GM18867 (cell line): ENCODE measurements around the gene ATP6V0C.

ENCODE experiments used
- ATAC-seq: cut with Tn5 transposase; IDR thresholded peaks from one replicate; pipeline ENCODE4 v1.9.1; 2021; ENCODE audit warnings: mild to moderate bottlenecking, moderate library complexity; ENCODE audit not compliant: unreplicated experiment

The ATP6V0C gene

DNA sequence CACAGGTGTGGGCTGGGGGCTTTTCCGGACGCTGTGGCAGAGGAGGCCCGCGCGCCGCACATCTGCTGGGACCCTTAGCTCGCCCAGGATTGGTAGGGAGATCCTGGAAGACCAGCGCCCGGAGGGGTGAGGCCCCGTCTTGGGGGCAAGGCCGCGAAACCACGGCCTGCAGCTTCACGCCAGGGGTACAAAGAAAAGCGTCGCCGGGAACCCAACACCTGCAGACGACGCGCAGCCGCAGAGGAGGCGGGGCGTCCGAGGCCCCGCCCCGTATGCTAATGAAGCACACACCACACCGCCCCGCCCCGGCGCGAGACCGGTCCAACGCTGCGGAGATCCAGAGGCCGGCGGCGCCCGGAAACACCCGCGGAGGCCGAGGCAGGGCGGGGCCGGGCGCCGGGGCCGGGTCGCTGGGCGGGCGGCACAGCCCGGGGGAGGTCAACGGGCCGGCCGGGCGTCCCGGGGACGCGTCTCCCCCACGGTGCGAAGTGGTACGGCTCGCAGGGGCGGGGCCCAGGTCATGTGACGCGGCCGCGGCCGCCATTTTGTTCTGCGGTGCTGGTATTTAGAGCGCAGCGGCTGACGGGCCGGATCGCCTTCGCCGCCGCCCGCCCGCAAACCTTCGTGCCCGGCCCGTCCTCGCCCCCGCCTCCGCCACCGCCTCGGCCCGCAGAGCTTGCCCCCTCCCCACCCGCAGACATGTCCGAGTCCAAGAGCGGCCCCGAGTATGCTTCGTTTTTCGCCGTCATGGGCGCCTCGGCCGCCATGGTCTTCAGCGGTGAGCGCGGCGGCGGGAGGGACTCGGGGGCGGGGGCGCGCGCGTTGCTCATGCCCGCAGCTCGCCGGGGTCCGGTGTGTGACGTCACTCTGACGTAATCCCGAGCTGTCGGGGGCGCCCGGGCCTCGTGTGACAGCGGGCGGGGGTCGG, at the start of gene ATP6V0C:
ATP6V0C (plus strand) TSS at position 548 of the 928 bp plus-strand sequence; CDS start at position 700, 152 bp downstream.
- peak; percentile 76 for ATAC-seq

DNA sequence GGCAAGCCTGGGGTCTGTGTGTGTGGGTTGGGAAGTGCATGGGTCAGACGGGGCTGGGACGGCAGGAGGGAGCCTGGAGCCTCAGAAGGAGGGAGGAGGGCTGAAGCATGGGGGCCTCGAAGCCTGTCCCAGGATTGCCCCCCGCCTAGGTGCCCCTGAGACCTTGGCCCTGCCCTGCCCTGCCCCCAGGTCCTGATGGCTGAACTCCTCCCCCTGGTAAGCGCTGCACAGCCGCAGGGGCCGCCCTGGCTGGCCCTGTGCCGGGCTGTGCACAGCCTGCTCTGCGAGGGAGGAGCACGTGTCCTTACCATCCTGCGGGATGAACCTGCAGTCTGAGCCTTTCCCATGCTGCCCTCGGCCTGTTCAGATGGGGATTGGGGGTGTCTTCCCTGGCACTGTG, 49.4 kb upstream of the ATP6V0C start:
- ATAC-seq: no peak

DNA sequence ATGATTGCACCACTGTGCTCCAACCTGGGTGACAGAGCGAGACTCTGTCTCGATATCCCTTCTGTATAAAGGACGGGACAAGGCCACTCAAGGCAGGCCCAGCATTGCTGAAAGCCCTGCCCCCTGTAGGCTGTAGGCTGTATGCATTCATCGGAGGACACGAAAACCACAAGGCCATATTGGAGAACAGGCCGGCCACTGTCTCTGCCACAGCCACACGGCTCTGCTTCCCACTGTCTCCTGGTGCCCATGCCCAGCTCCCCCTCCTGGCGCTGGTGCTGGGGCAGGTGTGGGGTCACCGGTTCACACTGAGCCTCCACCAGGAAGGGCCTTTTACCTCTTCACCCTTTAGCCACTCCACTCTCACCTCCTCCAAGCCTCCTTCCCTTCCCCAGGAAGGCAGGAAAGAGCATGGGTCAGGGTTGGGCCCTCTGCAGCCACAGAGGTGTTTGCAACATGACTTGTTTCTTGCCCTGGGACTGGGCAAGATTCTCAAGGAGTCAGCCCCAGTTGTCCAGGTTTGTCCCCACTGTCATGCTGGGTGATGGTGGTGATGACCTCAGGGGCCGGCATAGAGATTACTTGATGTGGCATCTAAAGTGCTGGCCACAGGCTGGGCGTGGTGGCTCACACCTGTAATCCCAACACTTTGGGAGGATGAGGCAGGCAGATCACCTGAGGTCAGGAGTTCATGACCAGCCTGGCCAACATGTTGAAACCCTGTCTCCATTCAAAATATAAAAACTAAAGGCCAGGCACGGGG, 47.9 kb upstream of the ATP6V0C start:
- ATAC-seq: no peak

DNA sequence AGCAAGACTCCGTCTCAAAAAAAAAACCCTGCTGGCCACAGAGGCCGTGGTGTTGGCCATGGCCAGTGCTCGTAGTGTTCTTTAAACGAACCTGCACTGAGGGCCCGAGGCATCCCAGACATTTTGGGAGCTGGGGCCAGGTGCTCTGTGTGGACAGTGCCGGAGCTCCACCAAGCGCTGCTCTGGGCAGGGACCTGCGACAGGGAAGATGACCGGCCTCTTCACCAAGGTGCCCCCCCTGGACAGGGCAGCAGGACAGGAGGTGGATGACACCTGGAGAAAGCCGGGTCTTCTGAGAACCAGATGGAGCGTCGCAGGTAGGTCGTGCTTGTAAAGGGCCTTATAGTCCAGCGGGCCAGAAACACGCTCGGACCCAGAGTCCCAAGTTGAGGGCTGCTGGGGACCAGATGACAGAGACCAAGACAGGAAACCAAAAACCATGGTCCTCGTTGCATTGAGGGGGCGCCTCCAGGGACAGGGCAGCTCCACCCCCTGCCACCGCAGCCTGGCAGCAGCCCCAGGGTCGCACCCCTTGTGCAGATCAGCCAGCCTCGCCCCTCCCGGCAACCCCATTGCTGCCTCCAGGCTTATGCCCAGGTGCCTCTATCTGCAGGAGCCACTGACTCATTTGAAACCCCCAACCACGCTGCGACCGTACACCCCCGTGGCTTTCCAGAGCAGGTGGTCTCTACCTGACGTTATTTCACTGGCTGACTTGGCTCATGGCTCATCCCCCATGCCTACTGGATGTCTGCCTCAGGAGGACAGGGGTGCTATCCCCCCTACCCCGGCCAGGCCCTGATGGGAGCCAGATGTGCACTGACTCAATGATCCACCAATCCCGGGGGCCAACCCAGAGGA, 46.9 kb upstream of the ATP6V0C start:
- no peak for ATAC-seq

DNA sequence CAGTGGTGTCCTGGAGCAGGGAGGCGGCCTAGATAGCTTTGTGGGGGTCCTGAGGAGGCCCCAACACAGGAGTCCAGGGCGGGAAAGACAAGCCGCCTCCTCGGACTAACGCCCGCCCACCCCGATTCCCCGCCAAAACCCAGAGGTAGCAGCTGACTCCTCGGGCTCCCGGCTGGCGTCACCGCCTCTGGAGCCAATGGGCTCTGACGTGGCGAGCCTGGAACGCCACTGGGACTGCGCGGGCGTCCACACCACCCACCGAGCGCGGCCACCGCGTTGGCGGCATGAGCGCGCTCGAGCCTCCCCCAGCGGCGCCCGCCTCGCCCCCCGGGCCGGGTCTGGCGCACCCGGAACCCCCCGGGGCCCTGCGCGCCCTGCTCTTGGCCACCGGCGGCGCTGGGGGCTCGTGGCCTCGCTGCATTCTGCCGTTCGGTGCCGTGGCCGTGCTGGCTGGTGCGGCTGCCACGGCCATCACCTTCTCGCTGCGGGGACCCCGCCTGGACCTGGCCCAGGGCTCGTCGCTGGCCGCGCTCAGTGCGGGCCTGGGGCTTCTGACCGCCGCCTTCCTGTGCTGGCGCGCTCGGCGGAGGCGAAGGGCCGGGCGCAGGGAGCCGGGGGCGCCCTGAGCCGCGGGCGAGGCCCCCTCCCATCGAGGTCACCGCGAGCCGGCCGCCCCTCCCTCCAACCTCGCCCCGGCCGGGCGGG, 46.1 kb upstream of the ATP6V0C start:
- ATAC-seq: no peak

DNA sequence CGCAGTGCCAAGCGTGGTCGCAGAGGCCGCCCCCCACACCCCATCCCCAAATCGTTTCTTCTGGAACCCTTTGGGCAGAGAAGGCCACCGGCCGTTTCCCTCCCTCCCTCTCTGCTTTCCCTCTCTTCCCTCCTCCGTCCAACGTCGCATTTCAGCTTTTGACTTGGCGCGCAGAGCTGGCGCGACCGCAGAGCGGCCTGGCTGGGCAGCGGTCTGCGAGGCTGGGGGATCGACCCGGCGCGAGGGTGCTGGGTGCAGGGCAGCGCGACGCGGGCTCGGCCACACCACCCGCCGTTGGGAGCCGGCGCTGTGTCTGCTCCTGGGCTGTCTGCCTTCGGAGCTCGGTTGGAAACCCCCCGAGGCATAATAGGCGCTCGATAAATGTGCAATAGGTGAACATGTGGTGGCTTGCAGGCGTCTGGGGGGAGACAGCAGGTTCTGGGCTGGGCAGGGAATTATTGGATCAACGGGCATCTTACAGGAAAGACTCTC, 45.5 kb upstream of the ATP6V0C start:
- no peak for ATAC-seq

DNA sequence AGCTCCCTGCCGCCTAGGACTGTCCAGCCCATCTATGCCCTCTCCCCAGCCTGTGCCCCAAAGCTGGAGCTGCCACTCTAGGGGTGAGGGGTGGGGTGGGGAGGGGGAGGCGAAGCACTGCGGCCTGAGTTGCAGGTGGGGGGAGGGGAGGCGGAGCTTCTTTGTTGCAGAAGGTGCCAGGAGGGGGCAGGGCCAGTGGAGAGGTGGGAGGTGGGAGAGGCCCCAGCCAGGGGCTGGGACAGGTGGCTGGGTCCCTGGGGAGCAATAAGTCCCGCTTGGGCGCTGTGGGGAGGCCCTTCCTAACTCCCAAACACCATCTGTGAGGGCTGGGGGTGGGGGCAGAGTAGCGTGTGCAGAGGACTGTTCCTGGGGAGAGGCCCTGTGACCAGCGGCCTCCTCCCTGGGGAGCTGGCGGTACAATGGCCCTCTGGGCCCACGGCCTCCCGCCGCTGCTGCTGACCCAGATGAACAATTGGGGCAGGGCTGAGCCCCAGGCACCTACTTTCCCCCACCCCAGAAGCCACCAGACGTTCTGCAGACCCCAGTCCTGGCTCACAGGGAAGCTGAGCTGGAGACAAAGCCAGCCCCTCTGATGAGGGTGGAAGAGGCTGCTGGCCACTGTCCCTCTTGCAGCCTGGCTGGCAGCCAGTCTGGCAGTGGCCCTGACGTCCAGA, 44.9 kb upstream of the ATP6V0C start:
- no peak for ATAC-seq

DNA sequence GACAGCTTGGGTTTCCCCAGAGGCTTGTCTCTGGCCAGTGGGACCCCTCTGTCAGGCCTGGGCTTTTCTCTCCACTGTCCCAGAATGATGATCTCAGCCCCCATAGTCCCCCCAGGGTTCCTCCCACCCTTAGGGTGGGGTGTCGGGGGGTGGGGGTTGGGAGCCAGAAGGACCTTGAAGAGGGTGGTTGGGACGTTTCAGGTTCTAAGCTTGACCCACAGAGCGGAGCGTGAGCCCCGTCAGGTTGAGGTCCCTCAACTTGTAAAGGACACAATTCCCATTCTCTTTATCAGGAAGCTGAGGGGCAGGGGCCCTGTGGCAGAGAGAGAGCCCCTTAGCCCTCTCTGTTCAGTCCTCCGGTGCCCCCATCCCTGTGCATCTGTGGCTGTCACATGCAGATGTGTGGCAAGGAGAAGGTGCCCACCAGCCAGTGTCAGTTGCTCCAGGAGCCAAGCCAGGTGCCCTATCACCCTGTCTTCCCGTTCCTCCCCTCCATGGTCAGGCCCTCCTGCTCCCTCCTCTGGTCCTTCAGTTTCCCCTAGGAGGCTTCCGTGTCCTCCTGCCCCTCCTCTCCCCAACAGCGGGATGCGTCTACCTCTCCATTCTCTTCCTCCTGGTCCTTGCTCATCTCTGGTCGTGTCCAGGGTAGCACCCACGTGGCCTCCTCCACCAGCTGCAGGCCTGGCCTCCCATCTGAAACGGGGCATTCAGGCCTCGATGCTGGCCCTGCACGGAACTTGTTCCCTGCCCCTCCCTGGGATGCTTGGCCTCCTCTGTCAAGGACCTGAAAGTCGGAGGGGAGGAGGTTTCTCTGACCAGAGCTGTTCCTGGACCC, 44.1 kb upstream of the ATP6V0C start:
- ATAC-seq: no peak

DNA sequence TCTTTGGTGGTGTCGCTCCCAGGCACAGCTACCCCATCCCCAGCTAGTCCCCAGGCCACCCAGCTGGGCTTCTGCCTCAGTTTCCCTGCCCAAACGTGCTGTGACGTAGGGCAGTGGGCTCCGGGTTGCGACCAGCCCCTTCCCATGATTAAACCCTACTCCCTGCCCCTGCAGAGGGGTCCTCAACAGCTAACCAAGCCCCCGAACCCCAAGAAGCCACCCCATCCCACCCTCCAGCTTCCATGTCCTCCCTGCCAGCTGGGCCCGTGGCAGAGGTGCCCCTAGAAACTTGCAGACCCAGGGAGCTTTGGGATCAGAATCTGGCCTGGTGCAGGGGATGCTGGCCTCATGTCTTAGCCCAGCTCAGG, 43.5 kb upstream of the ATP6V0C start:
- no peak for ATAC-seq

DNA sequence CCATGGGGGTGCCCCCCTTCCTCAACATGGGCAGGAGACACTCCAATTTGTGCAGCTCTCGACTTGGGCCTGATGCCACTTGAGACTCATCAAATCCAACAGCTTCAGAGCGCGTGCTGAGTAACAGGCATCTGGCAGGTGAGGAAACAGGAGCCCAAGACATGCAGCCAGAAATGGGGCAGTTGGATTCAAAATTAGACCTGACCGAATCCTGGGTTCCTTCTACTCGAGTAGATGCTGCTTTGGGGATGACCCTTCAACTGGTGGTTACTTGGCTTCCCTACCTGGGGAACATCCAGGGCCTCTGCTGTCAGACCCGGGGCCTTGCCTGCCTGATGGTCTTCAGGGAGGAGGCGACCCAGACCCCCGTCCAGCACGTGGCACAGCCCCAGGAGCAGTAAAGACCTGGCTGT, 43.1 kb upstream of the ATP6V0C start:
- no peak for ATAC-seq

DNA sequence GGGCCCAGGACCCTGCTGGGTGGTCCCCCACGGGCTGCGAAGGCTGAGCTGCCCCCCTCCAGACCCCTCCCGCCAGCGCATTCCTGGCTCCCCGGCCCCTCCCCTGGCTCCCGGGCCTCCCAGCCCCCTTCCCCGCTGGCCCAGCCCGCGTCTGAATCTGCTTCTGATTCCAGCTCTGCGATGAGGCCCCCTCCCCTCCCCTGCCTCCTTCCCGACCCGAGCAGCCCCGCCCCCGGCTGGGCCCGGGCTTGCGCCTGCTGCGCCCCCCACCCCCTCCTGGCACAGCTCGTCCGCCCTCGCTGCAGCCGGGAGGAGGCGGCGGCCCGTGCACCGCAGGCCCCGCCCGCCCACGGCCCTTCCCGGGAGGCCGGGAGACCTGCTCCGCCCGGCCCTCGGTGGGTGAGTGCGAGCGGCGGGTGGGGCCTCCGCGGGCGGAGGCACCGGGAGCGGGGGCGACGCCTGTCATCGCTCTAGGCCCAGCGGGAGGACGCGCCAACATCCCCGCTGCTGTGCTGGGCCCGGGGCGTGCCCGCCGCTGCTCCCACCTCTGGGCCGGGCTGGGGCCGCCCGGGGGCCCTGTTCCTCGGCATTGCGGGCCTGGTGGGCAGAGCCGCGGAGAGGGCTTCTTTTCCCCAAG, 42.6 kb upstream of the ATP6V0C start, which contains the start of gene NTN3:
NTN3 (plus strand) TSS at position 282 of the 637 bp plus-strand sequence. CDS start 405 bp downstream, outside the sequence.
- ATAC-seq: no peak

DNA sequence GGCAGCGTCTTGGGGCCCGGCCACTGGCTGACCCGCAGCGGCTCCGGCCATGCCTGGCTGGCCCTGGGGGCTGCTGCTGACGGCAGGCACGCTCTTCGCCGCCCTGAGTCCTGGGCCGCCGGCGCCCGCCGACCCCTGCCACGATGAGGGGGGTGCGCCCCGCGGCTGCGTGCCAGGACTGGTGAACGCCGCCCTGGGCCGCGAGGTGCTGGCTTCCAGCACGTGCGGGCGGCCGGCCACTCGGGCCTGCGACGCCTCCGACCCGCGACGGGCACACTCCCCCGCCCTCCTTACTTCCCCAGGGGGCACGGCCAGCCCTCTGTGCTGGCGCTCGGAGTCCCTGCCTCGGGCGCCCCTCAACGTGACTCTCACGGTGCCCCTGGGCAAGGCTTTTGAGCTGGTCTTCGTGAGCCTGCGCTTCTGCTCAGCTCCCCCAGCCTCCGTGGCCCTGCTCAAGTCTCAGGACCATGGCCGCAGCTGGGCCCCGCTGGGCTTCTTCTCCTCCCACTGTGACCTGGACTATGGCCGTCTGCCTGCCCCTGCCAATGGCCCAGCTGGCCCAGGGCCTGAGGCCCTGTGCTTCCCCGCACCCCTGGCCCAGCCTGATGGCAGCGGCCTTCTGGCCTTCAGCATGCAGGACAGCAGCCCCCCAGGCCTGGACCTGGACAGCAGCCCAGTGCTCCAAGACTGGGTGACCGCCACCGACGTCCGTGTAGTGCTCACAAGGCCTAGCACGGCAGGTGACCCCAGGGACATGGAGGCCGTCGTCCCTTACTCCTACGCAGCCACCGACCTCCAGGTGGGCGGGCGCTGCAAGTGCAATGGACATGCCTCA, 41.9 kb upstream of the ATP6V0C start:
- ATAC-seq: no peak

DNA sequence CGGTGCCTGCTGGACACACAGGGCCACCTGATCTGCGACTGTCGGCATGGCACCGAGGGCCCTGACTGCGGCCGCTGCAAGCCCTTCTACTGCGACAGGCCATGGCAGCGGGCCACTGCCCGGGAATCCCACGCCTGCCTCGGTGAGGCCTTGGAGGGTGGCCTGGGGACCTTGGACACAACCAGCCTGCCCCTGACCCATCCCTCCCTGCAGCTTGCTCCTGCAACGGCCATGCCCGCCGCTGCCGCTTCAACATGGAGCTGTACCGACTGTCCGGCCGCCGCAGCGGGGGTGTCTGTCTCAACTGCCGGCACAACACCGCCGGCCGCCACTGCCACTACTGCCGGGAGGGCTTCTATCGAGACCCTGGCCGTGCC, 41.3 kb upstream of the ATP6V0C start:
- no peak for ATAC-seq

DNA sequence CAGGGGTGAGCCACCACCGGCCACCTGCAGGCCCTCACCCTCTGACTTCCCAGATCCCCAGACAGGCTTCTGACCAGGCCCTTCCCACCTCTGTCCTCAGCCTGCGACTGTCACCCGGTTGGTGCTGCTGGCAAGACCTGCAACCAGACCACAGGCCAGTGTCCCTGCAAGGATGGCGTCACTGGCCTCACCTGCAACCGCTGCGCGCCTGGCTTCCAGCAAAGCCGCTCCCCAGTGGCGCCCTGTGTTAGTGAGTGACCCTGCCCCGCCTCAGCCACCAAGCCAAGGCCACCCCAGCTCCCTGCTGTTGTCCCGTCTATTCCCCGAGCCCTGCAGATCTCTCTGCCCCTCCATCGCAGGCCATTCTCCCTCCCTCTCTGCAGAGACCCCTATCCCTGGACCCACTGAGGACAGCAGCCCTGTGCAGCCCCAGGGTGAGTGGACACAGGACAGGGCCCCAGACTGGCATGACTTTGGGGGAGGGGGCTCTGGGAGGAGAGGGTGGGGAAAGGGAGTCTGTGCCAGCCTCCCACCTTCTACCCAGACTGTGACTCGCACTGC, 40.8 kb upstream of the ATP6V0C start:
- no peak for ATAC-seq

DNA sequence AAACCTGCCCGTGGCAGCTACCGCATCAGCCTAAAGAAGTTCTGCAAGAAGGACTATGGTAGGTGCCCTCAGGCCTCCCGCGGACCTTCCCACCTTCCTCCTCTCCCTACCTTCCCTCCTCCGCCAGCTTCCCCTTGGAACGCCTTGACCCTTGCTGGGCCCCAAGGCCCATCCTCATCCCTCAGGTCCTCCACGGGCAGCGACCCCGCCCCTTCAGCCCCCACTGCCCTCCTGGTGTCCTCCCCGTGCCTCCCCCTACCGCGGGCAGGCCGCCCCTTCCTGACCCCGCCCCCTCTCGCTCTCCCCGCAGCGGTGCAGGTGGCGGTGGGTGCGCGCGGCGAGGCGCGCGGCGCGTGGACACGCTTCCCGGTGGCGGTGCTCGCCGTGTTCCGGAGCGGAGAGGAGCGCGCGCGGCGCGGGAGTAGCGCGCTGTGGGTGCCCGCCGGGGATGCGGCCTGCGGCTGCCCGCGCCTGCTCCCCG, 40.3 kb upstream of the ATP6V0C start:
- no peak for ATAC-seq

DNA sequence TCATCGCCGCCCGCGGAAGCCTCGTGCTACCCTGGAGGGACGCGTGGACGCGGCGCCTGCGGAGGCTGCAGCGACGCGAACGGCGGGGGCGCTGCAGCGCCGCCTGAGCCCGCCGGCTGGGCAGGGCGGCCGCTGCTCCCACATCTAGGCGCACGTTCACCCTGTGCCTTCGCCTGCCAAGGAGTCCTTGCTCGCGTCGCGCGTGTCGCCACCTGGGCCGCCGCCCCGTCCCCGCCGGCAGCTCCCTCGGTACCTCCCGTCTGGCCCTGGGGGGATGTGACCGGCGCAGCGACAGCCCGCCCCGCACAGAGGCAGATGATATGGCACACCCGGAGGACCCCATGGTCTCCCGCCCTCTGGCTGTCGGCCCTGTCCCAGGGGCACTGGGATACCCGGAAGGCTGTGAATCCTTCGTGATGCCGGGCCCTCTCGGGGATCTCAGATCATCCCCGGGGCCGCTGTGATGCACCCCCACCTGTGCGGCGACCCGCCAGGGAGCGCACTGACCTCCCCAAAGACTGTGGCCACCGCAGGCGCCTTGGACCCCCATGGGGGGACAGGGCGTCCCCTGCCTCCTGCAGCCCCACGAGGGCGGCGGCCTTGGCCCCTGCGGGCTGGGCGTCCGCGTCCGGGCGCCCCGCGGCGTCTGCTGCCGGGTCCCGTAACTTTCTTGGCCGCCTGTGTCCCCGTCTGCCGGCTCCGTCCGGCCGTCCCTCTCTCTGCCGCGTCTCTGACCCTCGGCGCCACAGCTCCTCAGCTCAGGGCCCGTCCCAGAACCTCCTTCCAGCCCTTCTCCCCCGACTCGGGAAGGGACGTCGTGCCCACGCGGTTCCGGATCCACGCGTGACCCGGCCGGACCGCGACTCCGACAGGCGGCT, 39.5 kb upstream of the ATP6V0C start:
- ATAC-seq: peak; percentile 32
